Glutamatergic neuron (in vitro differentiated cells): ENCODE results near the gene USE1. TPM values are rescaled to one million over a fixed set of nuclear protein-coding genes. Genes with fewer than 3 reads are reported as not detected.

Source experiments
- DNase-seq: peaks from one replicate; pipeline ENCODE4 v3.0.0; 2022
- H3K27ac Mint-ChIP-seq: one replicate; pipeline ENCODE4 v1.8.0; 2020; ENCODE audit warnings: mild to moderate bottlenecking, mixed read lengths, inconsistent platforms; ENCODE audit not compliant: unreplicated experiment
- H3K27me3 Mint-ChIP-seq: one replicate; pipeline ENCODE4 v1.8.0; 2020; ENCODE audit warnings: mild to moderate bottlenecking, moderate library complexity, mixed read lengths, inconsistent platforms; ENCODE audit not compliant: unreplicated experiment
- H3K36me3 Mint-ChIP-seq: one replicate; pipeline ENCODE4 v1.8.0; 2020; ENCODE audit warnings: mild to moderate bottlenecking, mixed read lengths, inconsistent platforms; ENCODE audit not compliant: unreplicated experiment
- H3K4me1 Mint-ChIP-seq: one replicate; pipeline ENCODE4 v1.8.0; 2020; ENCODE audit warnings: mild to moderate bottlenecking, low read depth, mixed read lengths, inconsistent platforms; ENCODE audit not compliant: unreplicated experiment
- H3K4me3 Mint-ChIP-seq: one replicate; pipeline ENCODE4 v1.8.0; 2020; ENCODE audit warnings: mild to moderate bottlenecking, mixed read lengths, inconsistent platforms; ENCODE audit not compliant: unreplicated experiment
- H3K9me3 Mint-ChIP-seq: one replicate; pipeline ENCODE4 v1.8.0; 2020; ENCODE audit warnings: mild to moderate bottlenecking, moderate library complexity, mixed read lengths, inconsistent platforms; ENCODE audit not compliant: unreplicated experiment
- total RNA-seq: library from RNA; stranded (reverse); fragmentation: NEBNext Ultra II Directional; extraction: Animal tissue kit (Norgen Biotek cat#: 25700); gene quantifications from one replicate; pipeline ENCODE4 v1.2.1, GENCODE V29; 2021; ENCODE audit not compliant: unreplicated experiment
- TF ChIP-seq, protein P1 (sequence below): fragments of 200-600 bp; sonication (generic); IDR thresholded peaks from one replicate; pipeline ENCODE4 v1.5.0; 2021; ENCODE audit not compliant: partially characterized antibody, unreplicated experiment

The USE1 gene
- total RNA-seq, 1 donor from 2014 or later: 14.9 TPM

DNA sequence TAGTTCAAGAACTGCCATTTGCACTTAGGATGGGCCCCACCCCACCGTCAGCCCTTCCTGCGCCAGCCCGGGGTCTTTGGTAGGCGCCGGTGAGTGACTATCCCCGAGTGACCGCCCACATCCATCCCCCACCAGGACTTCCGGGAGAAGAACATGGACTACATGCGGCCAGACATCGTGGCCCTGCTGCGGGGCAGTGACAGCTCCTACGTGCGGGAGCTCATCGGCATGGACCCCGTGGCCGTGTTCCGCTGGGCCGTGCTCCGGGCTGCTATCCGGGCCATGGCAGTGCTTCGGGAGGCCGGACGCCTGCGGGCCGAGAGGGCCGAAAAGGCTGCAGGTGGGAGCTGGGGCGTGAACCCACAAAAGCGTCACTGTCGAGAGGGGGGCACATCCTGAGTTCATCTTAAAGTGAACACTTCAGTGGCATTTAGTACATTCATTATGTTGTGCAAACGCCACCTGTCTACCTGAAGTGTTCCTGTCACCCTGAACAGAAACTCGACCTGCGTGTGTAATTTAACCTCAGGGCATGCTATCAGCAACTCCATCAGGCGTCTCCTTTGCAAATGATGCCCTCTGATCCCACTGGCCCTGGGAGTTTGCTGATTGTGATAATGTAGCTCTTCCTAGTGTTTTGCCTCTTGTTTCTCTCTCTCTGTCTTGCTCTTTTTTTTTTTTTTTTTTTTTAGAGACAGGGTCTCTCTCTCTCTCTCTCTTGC lies 42.4 kb upstream of the USE1 start:
- no peaks in the 10 kb centered on the region for H3K9me3 Mint-ChIP-seq
- DNase-seq: no peak
- TF ChIP-seq, protein P1, sequence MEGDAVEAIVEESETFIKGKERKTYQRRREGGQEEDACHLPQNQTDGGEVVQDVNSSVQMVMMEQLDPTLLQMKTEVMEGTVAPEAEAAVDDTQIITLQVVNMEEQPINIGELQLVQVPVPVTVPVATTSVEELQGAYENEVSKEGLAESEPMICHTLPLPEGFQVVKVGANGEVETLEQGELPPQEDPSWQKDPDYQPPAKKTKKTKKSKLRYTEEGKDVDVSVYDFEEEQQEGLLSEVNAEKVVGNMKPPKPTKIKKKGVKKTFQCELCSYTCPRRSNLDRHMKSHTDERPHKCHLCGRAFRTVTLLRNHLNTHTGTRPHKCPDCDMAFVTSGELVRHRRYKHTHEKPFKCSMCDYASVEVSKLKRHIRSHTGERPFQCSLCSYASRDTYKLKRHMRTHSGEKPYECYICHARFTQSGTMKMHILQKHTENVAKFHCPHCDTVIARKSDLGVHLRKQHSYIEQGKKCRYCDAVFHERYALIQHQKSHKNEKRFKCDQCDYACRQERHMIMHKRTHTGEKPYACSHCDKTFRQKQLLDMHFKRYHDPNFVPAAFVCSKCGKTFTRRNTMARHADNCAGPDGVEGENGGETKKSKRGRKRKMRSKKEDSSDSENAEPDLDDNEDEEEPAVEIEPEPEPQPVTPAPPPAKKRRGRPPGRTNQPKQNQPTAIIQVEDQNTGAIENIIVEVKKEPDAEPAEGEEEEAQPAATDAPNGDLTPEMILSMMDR: no peak
- no peak overlapping the region for H3K27ac Mint-ChIP-seq
- peaks cover 2% of the 10 kb centered on the region for H3K27me3 Mint-ChIP-seq
- H3K4me1 Mint-ChIP-seq: no peaks in the 10 kb centered on the region
- H3K36me3 Mint-ChIP-seq: no peaks in the 10 kb centered on the region
- H3K4me3 Mint-ChIP-seq: no peak overlapping the region

DNA sequence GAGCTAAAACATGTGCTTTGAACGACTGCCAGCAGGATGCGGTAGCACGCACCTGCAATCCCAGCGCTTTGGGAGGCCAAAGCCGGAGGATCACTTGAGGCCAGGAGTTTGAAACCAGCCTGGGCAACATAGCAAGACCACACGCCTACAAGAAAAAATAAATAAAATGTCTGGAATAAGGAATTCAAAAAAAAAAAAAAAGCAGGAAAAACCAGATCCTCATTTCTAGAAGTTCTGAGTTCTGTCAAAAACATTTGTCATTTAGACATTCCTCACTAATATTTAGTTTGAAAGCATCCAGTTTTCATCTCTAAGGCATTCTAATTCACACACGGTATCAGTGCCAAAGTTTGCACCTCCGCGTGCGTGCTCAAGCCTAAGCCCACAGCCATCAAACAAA lies 36.9 kb upstream of the USE1 start:
- DNase-seq: no peak
- Mint-ChIP-seq H3K4me1 (peaks cover 2% of the 10 kb centered on the region), H3K27ac (no peak overlapping the region), H3K27me3 (peaks cover 3% of the 10 kb centered on the region), H3K4me3 (no peak overlapping the region), H3K36me3 (no peaks in the 10 kb centered on the region), H3K9me3 (no peaks in the 10 kb centered on the region)
- TF ChIP-seq, protein P1: no peak

DNA sequence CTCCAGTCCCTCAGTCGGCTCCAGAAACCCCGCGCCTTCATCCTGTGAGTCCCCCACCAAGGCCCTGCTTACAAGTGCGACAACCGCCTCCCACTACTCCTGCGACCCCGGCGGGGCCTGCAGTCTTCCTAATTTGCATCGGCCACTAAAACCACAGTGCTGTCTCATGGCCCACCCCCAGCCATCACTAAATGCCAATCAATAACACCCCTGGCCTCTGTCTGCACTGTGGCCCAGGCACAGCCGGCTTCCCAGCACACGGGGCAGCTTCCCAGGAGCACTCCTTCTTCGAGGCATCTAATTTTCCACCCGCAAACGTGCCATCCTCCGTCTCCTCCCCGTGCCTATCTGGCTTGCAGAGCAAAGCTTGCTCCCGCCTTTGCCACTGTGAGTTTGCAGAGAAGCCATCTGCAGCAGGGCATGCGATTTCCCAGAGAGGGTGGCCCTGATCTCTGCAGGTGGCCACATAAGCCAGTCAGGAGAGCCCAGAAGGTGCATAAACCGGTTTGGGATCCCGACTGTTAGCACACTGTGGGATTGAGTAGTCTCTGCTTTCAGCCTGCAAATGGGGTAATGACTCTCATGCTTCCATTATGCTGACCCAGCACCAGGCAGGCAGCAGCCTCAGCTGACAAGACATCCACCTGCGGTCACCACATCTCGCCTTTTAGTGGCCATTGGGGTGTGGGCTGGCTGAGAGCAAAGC lies 34.0 kb upstream of the USE1 start:
- H3K4me1 Mint-ChIP-seq: peaks cover 2% of the 10 kb centered on the region
- H3K4me3 Mint-ChIP-seq: no peak overlapping the region
- H3K9me3 Mint-ChIP-seq: no peaks in the 10 kb centered on the region
- TF ChIP-seq, protein P1: no peak
- no peak for DNase-seq
- no peak overlapping the region for H3K27ac Mint-ChIP-seq
- H3K27me3 Mint-ChIP-seq: peaks cover 3% of the 10 kb centered on the region
- H3K36me3 Mint-ChIP-seq: no peaks in the 10 kb centered on the region

DNA sequence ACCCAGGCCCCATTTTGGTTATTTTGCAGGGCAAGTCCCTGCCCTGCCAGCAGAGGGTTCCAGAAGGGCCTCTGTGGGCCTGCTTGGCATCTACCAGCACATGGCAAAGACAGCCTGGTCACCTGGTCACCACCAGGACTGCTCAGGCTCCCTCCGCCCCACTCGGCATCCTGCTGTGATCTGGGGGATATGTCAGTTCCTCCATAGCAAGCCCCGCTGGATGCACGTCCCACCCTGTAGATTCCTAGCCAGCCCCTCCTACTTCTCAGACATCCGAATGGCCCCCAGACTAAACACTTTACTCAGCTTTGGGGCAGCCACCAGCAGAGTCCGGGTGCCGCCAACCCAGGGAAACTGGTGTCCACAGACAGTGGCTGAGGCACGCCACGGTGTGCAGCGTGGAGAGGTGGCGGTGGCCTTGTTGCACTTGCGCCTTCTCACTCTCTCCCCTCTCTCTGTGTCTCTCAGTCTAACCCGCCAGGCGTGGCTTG lies 31.8 kb upstream of the USE1 start:
- H3K4me3 Mint-ChIP-seq: no peak overlapping the region
- no peak overlapping the region for H3K27ac Mint-ChIP-seq
- TF ChIP-seq, protein P1: no peak
- H3K27me3 Mint-ChIP-seq: peaks cover 3% of the 10 kb centered on the region
- peaks cover 2% of the 10 kb centered on the region for H3K4me1 Mint-ChIP-seq
- DNase-seq: no peak
- H3K9me3 Mint-ChIP-seq: no peaks in the 10 kb centered on the region
- H3K36me3 Mint-ChIP-seq: no peaks in the 10 kb centered on the region

DNA sequence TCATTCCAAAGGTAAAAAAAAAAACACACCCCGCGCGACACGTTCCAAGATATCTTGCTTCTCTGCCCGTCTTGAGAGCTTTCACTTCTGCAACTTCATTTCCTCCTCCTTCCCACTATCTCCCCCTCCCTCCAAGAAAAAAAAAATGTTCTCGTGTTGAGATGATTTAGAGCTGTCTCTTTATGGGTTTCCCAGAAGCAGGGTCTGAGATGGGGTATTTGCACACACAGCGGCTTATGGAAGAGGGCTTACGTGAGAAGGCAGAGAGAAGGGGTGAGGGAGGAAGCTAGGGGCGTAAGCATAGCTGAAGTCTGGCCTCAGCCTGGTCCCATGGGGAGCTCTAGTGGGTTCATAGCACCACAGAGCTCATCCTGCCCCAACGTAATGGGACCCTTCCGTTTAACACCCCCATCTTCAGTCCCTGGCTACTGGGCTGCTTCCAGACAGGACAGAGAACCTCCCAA lies 31.3 kb upstream of the USE1 start:
- Mint-ChIP-seq H3K4me1 (peaks cover 2% of the 10 kb centered on the region), H3K36me3 (no peaks in the 10 kb centered on the region), H3K4me3 (no peak overlapping the region), H3K9me3 (peaks cover 1% of the 10 kb centered on the region), H3K27ac (no peak overlapping the region), H3K27me3 (peaks cover 3% of the 10 kb centered on the region)
- no peak for DNase-seq
- TF ChIP-seq, protein P1: no peak
